VCaP (cell line): ENCODE data around the gene LIN7C.
A peak's percentile ranks its signal among the peaks of the same experiment; 100 is the strongest.

Experiments used
- H3K27ac ChIP-seq: fragments of 450-650 bp; 2 replicates; pipeline ENCODE4 v1.5.1; 2017
- CTCF ChIP-seq: fragments of 450-650 bp; conservative IDR thresholded peaks from 2 replicates; pipeline ENCODE4 v1.5.1; 2017; ENCODE audit warnings: mild to moderate bottlenecking, moderate library complexity

Gene LIN7C

DNA sequence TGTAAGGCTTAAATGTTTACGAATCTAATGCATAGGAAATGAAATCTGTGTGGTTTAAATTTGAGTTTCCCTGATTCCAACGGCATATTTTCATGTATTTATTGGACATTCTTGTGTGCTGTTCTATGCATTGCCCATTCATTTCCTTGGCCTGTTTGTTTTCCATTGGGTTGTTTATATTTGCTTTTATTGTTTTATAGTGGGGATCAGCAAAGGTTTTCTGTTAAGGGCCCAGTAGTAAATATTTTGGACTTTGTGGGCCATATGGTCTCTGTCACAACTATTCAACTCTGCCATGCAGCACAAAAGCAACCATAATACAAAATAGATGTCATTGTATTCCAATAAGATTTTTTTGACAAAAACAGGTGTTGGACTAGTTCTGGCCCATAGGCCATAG is 28.7 kb downstream of the LIN7C start:
- peak overlapping the region; percentile 51 for H3K27ac ChIP-seq
- no peak for TF ChIP-seq CTCF

DNA sequence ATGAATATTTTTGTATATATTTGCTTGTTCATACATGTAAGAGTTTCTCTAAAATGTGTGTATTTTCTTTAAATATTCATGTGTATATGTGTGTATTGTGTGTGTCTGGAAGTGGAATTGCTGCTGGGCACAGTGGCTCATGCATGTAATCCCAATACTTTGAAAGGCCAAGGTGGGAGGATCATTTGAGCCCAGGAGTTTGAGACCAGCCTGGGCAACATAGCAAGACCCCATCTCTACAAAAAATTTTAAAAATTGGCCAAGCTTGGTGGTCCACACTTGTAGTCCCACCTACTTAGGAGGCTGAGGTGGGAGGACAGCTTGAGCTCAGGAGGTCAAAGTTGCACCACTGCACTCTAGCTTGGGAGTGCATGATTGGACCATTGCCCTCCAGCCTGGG is 29.3 kb downstream of the LIN7C start:
- TF ChIP-seq CTCF = no peak
- H3K27ac ChIP-seq = peak overlapping the region; percentile 51

GRCh38 chr11:27475622-27476021 is 30.9 kb downstream of the LIN7C start:
- no peak overlapping the region for H3K27ac ChIP-seq
- no peak for TF ChIP-seq CTCF

DNA sequence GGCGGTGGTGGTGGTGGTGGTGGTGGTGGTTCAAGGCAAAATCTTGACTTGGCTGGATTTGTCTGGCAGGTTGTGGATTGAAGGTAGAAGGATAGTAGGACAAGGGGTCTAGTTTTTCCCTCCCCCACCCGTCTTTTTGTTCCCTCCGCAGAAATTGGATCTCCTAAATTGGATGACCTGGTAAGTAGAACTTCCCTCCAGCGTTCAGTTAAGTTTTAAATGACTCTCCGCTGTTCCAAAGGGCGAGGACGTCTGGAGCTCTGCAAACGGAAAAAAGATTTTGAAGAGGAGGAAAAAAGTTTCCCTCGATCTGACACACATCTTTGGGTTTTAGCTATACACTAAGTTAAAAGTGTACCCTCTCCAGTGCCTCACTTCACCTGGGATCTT is 33.6 kb downstream of the LIN7C start:
- TF ChIP-seq CTCF = no peak
- H3K27ac ChIP-seq = peak overlapping the region; percentile 5; the same call in 1 of the 2 replicates

GRCh38 chr11:27472398-27473016 is 34.1 kb downstream of the LIN7C start, which contains the start of gene LGR4:
Gene LGR4, minus strand, starts transcription at chr11:27472790. Its CDS starts 488 bp downstream, at chr11:27472302.
- H3K27ac ChIP-seq = peak within 1 kb of the TSS; percentile 92
- no peak for TF ChIP-seq CTCF

- peak overlapping the region; percentile 92 for H3K27ac ChIP-seq
- TF ChIP-seq CTCF = no peak
Measured at GRCh38 chr11:27471589-27472397, 34.8 kb downstream of the LIN7C start.

GRCh38 chr11:27470826-27471588 is 35.6 kb downstream of the LIN7C start:
- H3K27ac ChIP-seq = peak overlapping the region; percentile 92
- no peak for TF ChIP-seq CTCF
